Thoracic aorta (tissue), 2 donors: ENCODE results near the gene VTCN1. TPM values are rescaled to one million over a fixed set of nuclear protein-coding genes. Genes with fewer than 3 reads are reported as not detected.
"Not testable (repeated sequence)": the region's sequence is repeated elsewhere in the genome, so short reads cannot be mapped to it uniquely, and the experiment has no call there.

Experiments used
- ATAC-seq: fragments of 150-250 bp; one replicate; pipeline ENCODE4 v1.8.0; 2017; ENCODE audit warnings: low read depth; ENCODE audit not compliant: insufficient number of reproducible peaks, low FRiP score
- DNase-seq: peaks from one replicate; pipeline ENCODE4 v3.0.0-alpha.2; 2020; ENCODE audit warnings: low spot score
- H3K27ac ChIP-seq, 2 donors: fragments of 200-600 bp; sonication (generic); 1 replicate in 1 of 2; 2 replicates in 1 of 2; pipeline ENCODE4 v1.5.1; 2016; ENCODE audit warnings: mild to moderate bottlenecking in 2 of 2, moderate library complexity in 2 of 2
- H3K27me3 ChIP-seq: fragments of 200-600 bp; sonication (generic); replicated peaks from 2 replicates; pipeline ENCODE4 v1.6.0; 2016; ENCODE audit warnings: mild to moderate bottlenecking; ENCODE audit not compliant: insufficient read depth
- H3K36me3 ChIP-seq: fragments of 200-600 bp; sonication (generic); one replicate; pipeline ENCODE4 v1.5.1; 2016
- H3K4me1 ChIP-seq, 2 donors: fragments of 200-600 bp; sonication (generic); 1 replicate in 1 of 2; 2 replicates in 1 of 2; pipeline versions ENCODE4 v1.5.1 to v1.6.0; 2016; ENCODE audit warnings: low read depth in 2 of 2, mild to moderate bottlenecking in 1 of 2; ENCODE audit not compliant: control insufficient read depth in 1 of 2
- H3K4me3 ChIP-seq: fragments of 200-600 bp; sonication (generic); 2 replicates; pipeline ENCODE4 v1.5.1; 2016; ENCODE audit warnings: mild to moderate bottlenecking
- H3K9me3 ChIP-seq: fragments of 200-600 bp; sonication (generic); 2 replicates; pipeline ENCODE4 v1.5.1; 2016
- CTCF ChIP-seq: fragments of 200-600 bp; sonication (generic); IDR thresholded peaks from one replicate; pipeline ENCODE4 v1.5.1; 2019; ENCODE audit warnings: antibody characterized with exemption
- total RNA-seq, 2 donors: library from RNA; depleted of rRNA; stranded (reverse); fragments of >200 nt; gene quantifications; one replicate each; pipeline versions ENCODE4 v1.1.0 to v1.2.3, GENCODE V29; 2016

The VTCN1 gene
- total RNA-seq, 2 donors from 2014 or later: not detected

GRCh38 chr1:117123274-117123673 is 87.5 kb downstream of the VTCN1 start:
- TF ChIP-seq CTCF: no peak
- ATAC-seq: no peak
- H3K4me1 ChIP-seq: peaks cover 8 to 15% of the 10 kb centered on the region in 2 donors
- H3K27ac ChIP-seq: no peak overlapping the region
- H3K36me3 ChIP-seq: no peaks in the 10 kb centered on the region
- DNase-seq: no peak
- no peaks in the 10 kb centered on the region for H3K9me3 ChIP-seq
- H3K4me3 ChIP-seq: no peak overlapping the region
- H3K27me3 ChIP-seq: no peaks in the 10 kb centered on the region

GRCh38 chr1:117122330-117123025 is 88.2 kb downstream of the VTCN1 start:
- Histone ChIP-seq H3K4me3 (peak overlapping the region; percentile 83), H3K27me3 (no peaks in the 10 kb centered on the region), H3K36me3 (no peaks in the 10 kb centered on the region), H3K27ac (peak overlapping the region; percentile 85 to 88), H3K9me3 (no peaks in the 10 kb centered on the region), H3K4me1 (peaks cover 8 to 15% of the 10 kb centered on the region in 2 donors)
- TF ChIP-seq CTCF: no peak
- peak; percentile 9 for ATAC-seq
- DNase-seq: no peak

- H3K27ac ChIP-seq: peak within 1 kb of the TSS; percentile 85 to 88
- peak; percentile 94 for DNase-seq
- peaks cover 8 to 15% of the 10 kb centered on the region in 2 donors for H3K4me1 ChIP-seq
- no peaks in the 10 kb centered on the region for H3K27me3 ChIP-seq
- peak within 1 kb of the TSS; percentile 83 for H3K4me3 ChIP-seq
- peak; percentile 59 for TF ChIP-seq CTCF
- no peaks in the 10 kb centered on the region for H3K36me3 ChIP-seq
- no peaks in the 10 kb centered on the region for H3K9me3 ChIP-seq
- ATAC-seq: peak; percentile 99
Observed at GRCh38 chr1:117121589-117122329, 89.0 kb downstream of the VTCN1 start, which contains the start of gene TRIM45. TRIM45 (minus strand) TSS chr1:117121749; CDS start chr1:117121201, 548 bp downstream.

GRCh38 chr1:117120774-117121588 is 89.7 kb downstream of the VTCN1 start:
- Histone ChIP-seq H3K27ac (peak overlapping the region; percentile 85 to 88), H3K4me1 (peaks cover 8 to 15% of the 10 kb centered on the region in 2 donors), H3K36me3 (no peaks in the 10 kb centered on the region), H3K9me3 (no peaks in the 10 kb centered on the region), H3K4me3 (peak overlapping the region; percentile 83), H3K27me3 (no peaks in the 10 kb centered on the region)
- TF ChIP-seq CTCF: no peak
- ATAC-seq (no peak), DNase-seq (no peak)

- not testable (repeated sequence) for ATAC-seq, H3K27me3 ChIP-seq, H3K9me3 ChIP-seq, H3K36me3 ChIP-seq, H3K4me3 ChIP-seq, DNase-seq, H3K27ac ChIP-seq
- peaks cover 8 to 15% of the 10 kb centered on the region in 2 donors for H3K4me1 ChIP-seq
Observed at GRCh38 chr1:117119144-117119543, 91.6 kb downstream of the VTCN1 start.
